SU-DHL-6 (cell line): ENCODE data around the gene TPTE2.

Experiments used
- H2AFZ ChIP-seq: fragments of 200-600 bp; sonication (generic); 2 replicates; pipeline ENCODE4 v1.6.1; 2014; ENCODE audit warnings: low read depth, mild to moderate bottlenecking, moderate library complexity, mixed read lengths, antibody characterized with exemption, low read length; ENCODE audit not compliant: severe bottlenecking
- H3F3A ChIP-seq: fragments of 200-600 bp; shearing (Covaris generic); 2 replicates; pipeline ENCODE4 v1.6.0; 2016; ENCODE audit warnings: antibody characterized with exemption, mild to moderate bottlenecking; ENCODE audit not compliant: insufficient read depth
- H3K27ac ChIP-seq: fragments of 200-600 bp; sonication (generic); 2 replicates; pipeline ENCODE4 v1.5.1; 2016; ENCODE audit warnings: low read depth, mild to moderate bottlenecking, low read length, moderate library complexity, mixed read lengths
- H3K27me3 ChIP-seq: fragments of 200-600 bp; sonication (generic), shearing (Covaris generic); 2 replicates; pipeline ENCODE4 v1.6.0; 2014; ENCODE audit warnings: mild to moderate bottlenecking, low read length
- H3K36me3 ChIP-seq: fragments of 200-600 bp; sonication (generic); 2 replicates; pipeline ENCODE4 v1.6.1; 2014; ENCODE audit warnings: mild to moderate bottlenecking, low read length, mixed read lengths
- H3K4me2 ChIP-seq: fragments of 300-600, 200-600 bp; shearing (Covaris generic), sonication (generic); 2 replicates; pipeline ENCODE4 v1.6.0; 2014; ENCODE audit warnings: low read length, low read depth, mild to moderate bottlenecking; ENCODE audit not compliant: poor library complexity, severe bottlenecking
- H3K4me3 ChIP-seq: fragments of 200-600 bp; sonication (generic); 2 replicates; pipeline ENCODE4 v1.5.1; 2014; ENCODE audit warnings: antibody characterized with exemption, low read length, mild to moderate bottlenecking, mixed read lengths; ENCODE audit not compliant: insufficient read depth, poor library complexity, severe bottlenecking
- H3K79me2 ChIP-seq: fragments of 200-600 bp; sonication (generic); 2 replicates; pipeline ENCODE4 v1.6.1; 2014; ENCODE audit warnings: mild to moderate bottlenecking, low read length, moderate library complexity; ENCODE audit not compliant: insufficient read depth
- H3K9ac ChIP-seq: fragments of 200-600 bp; sonication (generic); 2 replicates; pipeline ENCODE4 v1.7.0; 2014; ENCODE audit warnings: mild to moderate bottlenecking, low read length
- H3K9me2 ChIP-seq: fragments of 200-600 bp; sonication (generic); replicated peaks from 2 replicates; pipeline ENCODE4 v1.6.1; 2014; ENCODE audit warnings: low read length; ENCODE audit not compliant: insufficient read depth
- H3K9me3 ChIP-seq: fragments of 200-600 bp; sonication (generic); 2 replicates; pipeline ENCODE4 v1.6.1; 2014; ENCODE audit warnings: low read length, mixed read lengths; ENCODE audit not compliant: insufficient read depth
- H4K20me1 ChIP-seq: fragments of 200-600 bp; sonication (generic); 2 replicates; pipeline ENCODE4 v1.6.1; 2014; ENCODE audit warnings: low read depth, mild to moderate bottlenecking, antibody characterized with exemption, low read length, moderate library complexity, mixed read lengths
- CTCF ChIP-seq: fragments of 200-600 bp; sonication (generic); IDR thresholded peaks from one replicate; pipeline ENCODE4 v1.5.1; 2017; ENCODE audit warnings: antibody characterized with exemption, mild to moderate bottlenecking, low read length, moderate library complexity; ENCODE audit not compliant: insufficient read depth, poor library complexity, severe bottlenecking
- EZH2phosphoT487 ChIP-seq: fragments of 200-600 bp; sonication (generic), shearing (Covaris generic); conservative IDR thresholded peaks from 2 replicates; pipeline ENCODE4 v1.6.1; 2018; ENCODE audit warnings: mild to moderate bottlenecking, antibody characterized with exemption, low read length, moderate library complexity, mixed read lengths

Gene TPTE2

GRCh38 chr13:19581675-19582074 is 20.3 kb upstream of the TPTE2 start:
- no peak overlapping the region for H2AFZ ChIP-seq
- H3K9me2 ChIP-seq: no peaks in the 10 kb centered on the region
- H3F3A ChIP-seq: no peaks in the 10 kb centered on the region
- no peak overlapping the region for H3K27ac ChIP-seq
- H3K4me3 ChIP-seq: no peak overlapping the region
- H3K9ac ChIP-seq: no peak overlapping the region
- H3K4me2 ChIP-seq: no peak overlapping the region
- H3K9me3 ChIP-seq: no peaks in the 10 kb centered on the region
- TF ChIP-seq EZH2phosphoT487 (no peak), CTCF (no peak)
- no peaks in the 10 kb centered on the region for H3K36me3 ChIP-seq
- H4K20me1 ChIP-seq: no peaks in the 10 kb centered on the region
- H3K79me2 ChIP-seq: no peaks in the 10 kb centered on the region
- no peaks in the 10 kb centered on the region for H3K27me3 ChIP-seq

- H3K4me2 ChIP-seq: no peak overlapping the region
- H3K79me2 ChIP-seq: no peaks in the 10 kb centered on the region
- H3K36me3 ChIP-seq: no peaks in the 10 kb centered on the region
- H4K20me1 ChIP-seq: no peaks in the 10 kb centered on the region
- no peak overlapping the region for H3K27ac ChIP-seq
- H3K9me2 ChIP-seq: no peaks in the 10 kb centered on the region
- TF ChIP-seq EZH2phosphoT487 (no peak), CTCF (no peak)
- no peak overlapping the region for H2AFZ ChIP-seq
- no peaks in the 10 kb centered on the region for H3K9me3 ChIP-seq
- H3F3A ChIP-seq: no peaks in the 10 kb centered on the region
- no peak overlapping the region for H3K4me3 ChIP-seq
- H3K9ac ChIP-seq: no peak overlapping the region
- no peaks in the 10 kb centered on the region for H3K27me3 ChIP-seq
Measured at GRCh38 chr13:19575230-19575629, 13.9 kb upstream of the TPTE2 start.

GRCh38 chr13:19573120-19573716 is 11.9 kb upstream of the TPTE2 start:
- no peak overlapping the region for H3K9ac ChIP-seq
- H3K9me3 ChIP-seq: no peaks in the 10 kb centered on the region
- TF ChIP-seq CTCF (no peak), EZH2phosphoT487 (no peak)
- H3K4me2 ChIP-seq: no peak overlapping the region
- H3K79me2 ChIP-seq: no peaks in the 10 kb centered on the region
- no peak overlapping the region for H3K27ac ChIP-seq
- no peaks in the 10 kb centered on the region for H3F3A ChIP-seq
- H4K20me1 ChIP-seq: no peaks in the 10 kb centered on the region
- H2AFZ ChIP-seq: no peak overlapping the region
- no peak overlapping the region for H3K4me3 ChIP-seq
- no peaks in the 10 kb centered on the region for H3K36me3 ChIP-seq
- no peaks in the 10 kb centered on the region for H3K27me3 ChIP-seq
- H3K9me2 ChIP-seq: no peaks in the 10 kb centered on the region
